AG04450 (cell line): ENCODE data around the gene KIN. TPM values are rescaled to one million over a fixed set of nuclear protein-coding genes. Genes with fewer than 3 reads are reported as not detected.

Source experiments
- CTCF ChIA-PET: fragments of 300-600, 350-600 bp; formaldehyde crosslinking; extraction: SDS; loops from one replicate; lab custom pipeline; 2022; ENCODE audit warnings: antibody characterized with exemption, inconsistent platforms; lab: Charles Lee
- POLR2A ChIA-PET: fragments of 350-600 bp; formaldehyde crosslinking; extraction: SDS; loops from one replicate; lab custom pipeline; 2021; ENCODE audit warnings: antibody characterized with exemption, inconsistent platforms; lab: Yijun Ruan, JAX
- DNase-seq: peaks from one replicate; pipeline ENCODE4 v3.0.0-alpha.2; 2011; ENCODE audit warnings: low read depth, low spot score
- H3K27ac ChIP-seq: one replicate; pipeline ENCODE4 v1.5.1; 2012; ENCODE audit warnings: low read depth, low read length, control low read depth
- H3K27me3 ChIP-seq: one replicate; pipeline ENCODE4 v1.6.0; 2012; ENCODE audit warnings: low read length; ENCODE audit not compliant: control insufficient read depth, insufficient read depth
- H3K4me3 ChIP-seq: 2 replicates; pipeline ENCODE4 v1.5.1; 2011; ENCODE audit warnings: mild to moderate bottlenecking, low read depth, low read length, control low read depth
- H3K9me3 ChIP-seq: 2 replicates; pipeline ENCODE4 v1.5.1; 2012; ENCODE audit warnings: low read length; ENCODE audit not compliant: control insufficient read depth, insufficient read depth
- CTCF ChIP-seq: IDR thresholded peaks from 2 replicates; pipeline ENCODE4 v1.5.1; 2011; ENCODE audit warnings: low read depth, low read length, control low read depth, inconsistent platforms
- polyA plus RNA-seq: library from polyadenylated mRNA; depleted of rRNA; stranded (reverse); fragments of >200 nt; gene quantifications from 2 replicates; pipeline ENCODE4 v1.2.3, GENCODE V29; 2011; rRNA removed

The KIN gene
- polyA plus RNA-seq, 1 experiment, result 16.0 TPM

GRCh38 chr10:7701158-7701742 is 86.5 kb downstream of the KIN start:
- H3K27ac ChIP-seq, result no peak overlapping the region
- DNase-seq, result no peak
- no peak overlapping the region for H3K4me3 ChIP-seq
- H3K9me3 ChIP-seq, result no peaks in the 10 kb centered on the region
- ChIA-PET POLR2A (interaction anchor here (0.7 kb wide), 1 partner anchor 87 kb away, joined by 6 read pairs; the partner anchor contains the start of genes ATP5F1C and KIN), CTCF (no interaction called here)
- H3K27me3 ChIP-seq, result no peaks in the 10 kb centered on the region
- no peak for TF ChIP-seq CTCF

Other genes with a start within 250 kb of the KIN start
- 0.11 and 0.37 TPM in 2 replicates for gene ITIH5, start 121.0 kb downstream of the KIN start, polyA plus RNA-seq
- not detected in 2 replicates for gene ITIH2, start 84.7 kb downstream of the KIN start, polyA plus RNA-seq
- gene ATP5F1C, start 184 bp upstream of the KIN start, polyA plus RNA-seq, result 378 and 456 TPM in 2 replicates
- 2.3 and 3.1 TPM in 2 replicates for gene TAF3, start 30.5 kb upstream of the KIN start, polyA plus RNA-seq